H1 (cell line): ENCODE measurements around the gene HES5. TPM values are rescaled to one million over a fixed set of nuclear protein-coding genes. Genes with fewer than 3 reads are reported as not detected.

Experiments used
- CTCF ChIA-PET: fragments of 300-600 bp; sonication (Branson Sonifier 250); formaldehyde crosslinking; loops from one replicate; lab custom pipeline; 2021; ENCODE audit not compliant: partially characterized antibody; lab: Charles Lee
- POLR2A ChIA-PET: fragments of 300-600 bp; sonication (Branson Sonifier 250); formaldehyde crosslinking; loops from one replicate; lab custom pipeline; 2021; ENCODE audit warnings: inconsistent platforms; ENCODE audit not compliant: partially characterized antibody; lab: Charles Lee
- DNase-seq, 2 experiments: peaks; one replicate each; pipeline versions ENCODE4 v3.0.0 to v3.0.0-alpha.2; 2010 to 2022; ENCODE audit warnings: low spot score in 2 of 2, low read depth in 1 of 2, mixed read lengths in 1 of 2
- FAIRE-seq: peaks from 2 replicates; lab custom pipeline; 2011; peaks lifted over from hg19 to GRCh38; lab: Jason Lieb, UNC
- H2AFZ ChIP-seq: 2 replicates; pipeline ENCODE4 v1.8.1; 2012; ENCODE audit warnings: low read length, inconsistent platforms
- H2AK5ac ChIP-seq: 2 replicates; pipeline ENCODE4 v1.6.1; 2013; ENCODE audit warnings: low read depth, low read length
- H2BK120ac ChIP-seq: replicated peaks from 2 replicates; pipeline ENCODE3; 2013; ENCODE audit warnings: low read depth, low read length, inconsistent platforms
- H2BK12ac ChIP-seq: 2 replicates; pipeline ENCODE4 v1.6.1; 2013; ENCODE audit warnings: low read depth, low read length
- H2BK15ac ChIP-seq: 2 replicates; pipeline ENCODE4 v1.6.1; 2013; ENCODE audit warnings: low read length
- H2BK20ac ChIP-seq: 2 replicates; pipeline ENCODE4 v1.6.1; 2013; ENCODE audit warnings: low read length
- H2BK5ac ChIP-seq: 2 replicates; pipeline ENCODE4 v1.6.1; 2013; ENCODE audit warnings: low read depth, low read length
- H3K14ac ChIP-seq: 2 replicates; pipeline ENCODE4 v1.6.1; 2013; ENCODE audit warnings: inconsistent platforms; ENCODE audit not compliant: insufficient read length
- H3K18ac ChIP-seq: 2 replicates; pipeline ENCODE4 v1.6.1; 2013; ENCODE audit warnings: low read length; ENCODE audit errors: extremely low read depth
- H3K23ac ChIP-seq: 2 replicates; pipeline ENCODE4 v1.6.1; 2013; ENCODE audit warnings: inconsistent platforms; ENCODE audit not compliant: insufficient read length
- H3K23me2 ChIP-seq: 2 replicates; pipeline ENCODE4 v1.6.1; 2013; ENCODE audit warnings: low read depth, low read length
- H3K27ac ChIP-seq: 2 replicates; pipeline ENCODE4 v1.6.1; 2011; ENCODE audit warnings: low read depth, low read length, inconsistent platforms
- H3K27me3 ChIP-seq, 4 experiments: replicated peaks in 1 of 4; 1 replicate in 1 of 4; 2 replicates in 3 of 4; pipeline versions ENCODE4 v1.6.1 to v1.8.1; 2011 to 2013; ENCODE audit warnings: low read length in 3 of 4, mild to moderate bottlenecking in 3 of 4, inconsistent platforms in 2 of 4, mixed read lengths in 2 of 4, moderate library complexity in 1 of 4; ENCODE audit not compliant: control insufficient read depth in 3 of 4, insufficient read depth in 3 of 4; ENCODE audit errors: extremely low read depth in 1 of 4
- H3K36me3 ChIP-seq, 4 experiments: 2 replicates each; pipeline versions ENCODE4 v1.6.1 to v1.8.1; 2011 to 2013; ENCODE audit warnings: mild to moderate bottlenecking in 4 of 4, low read length in 3 of 4, moderate library complexity in 2 of 4, control low read depth in 1 of 4, inconsistent platforms in 1 of 4; ENCODE audit not compliant: insufficient read depth in 4 of 4, control insufficient read depth in 2 of 4
- H3K4ac ChIP-seq: replicated peaks from 2 replicates; pipeline ENCODE3; 2013; ENCODE audit warnings: low read length, low read depth, mixed read lengths, inconsistent platforms; ENCODE audit not compliant: insufficient read length
- H3K4me1 ChIP-seq, 4 experiments: replicated peaks in 1 of 4; 1 replicate in 1 of 4; 2 replicates in 3 of 4; pipeline versions ENCODE4 v1.6.1 to v1.8.1; 2011 to 2013; ENCODE audit warnings: low read length in 3 of 4, inconsistent platforms in 2 of 4, mixed read lengths in 1 of 4; ENCODE audit not compliant: insufficient read depth in 4 of 4, control insufficient read depth in 3 of 4
- H3K4me2 ChIP-seq, 2 experiments: 2 replicates each; pipeline versions ENCODE4 v1.6.1 to v1.8.1; 2011 to 2013; ENCODE audit warnings: low read depth in 2 of 2, low read length in 2 of 2, control low read depth in 1 of 2, inconsistent platforms in 1 of 2, mild to moderate bottlenecking in 1 of 2; ENCODE audit not compliant: insufficient read depth in 1 of 2
- H3K4me3 ChIP-seq, 4 experiments: fragments of 200-600, 300-600 bp in 1 of 4; sonication (generic), shearing (Covaris generic), sonication (Bioruptor Twin) in 1 of 4; 2 replicates each; pipeline versions ENCODE4 v1.5.1 to v1.8.1; 2011 to 2016; ENCODE audit warnings: low read length in 4 of 4, low read depth in 3 of 4, control low read depth in 2 of 4, inconsistent platforms in 2 of 4, mild to moderate bottlenecking in 2 of 4, mixed read lengths in 1 of 4, moderate library complexity in 1 of 4; ENCODE audit not compliant: insufficient read depth in 2 of 4; ENCODE audit errors: extremely low read depth in 1 of 4
- H3K56ac ChIP-seq: replicated peaks from 2 replicates; pipeline ENCODE3; 2013; ENCODE audit warnings: low read depth, mild to moderate bottlenecking, mixed read lengths, low read length, inconsistent platforms; ENCODE audit not compliant: insufficient read length
- H3K79me1 ChIP-seq: 2 replicates; pipeline ENCODE4 v1.6.1; 2013; ENCODE audit warnings: low read depth, low read length, control low read depth
- H3K79me2 ChIP-seq, 2 experiments: 2 replicates each; pipeline versions ENCODE4 v1.6.1 to v1.8.1; 2012 to 2013; ENCODE audit warnings: low read length in 2 of 2, mild to moderate bottlenecking in 2 of 2, inconsistent platforms in 1 of 2; ENCODE audit not compliant: insufficient read depth in 2 of 2, control insufficient read depth in 1 of 2
- H3K9ac ChIP-seq, 4 experiments: replicated peaks in 1 of 4; 1 replicate in 1 of 4; 2 replicates in 3 of 4; pipeline versions ENCODE4 v1.6.1 to v1.8.1; 2011 to 2013; ENCODE audit warnings: low read depth in 3 of 4, low read length in 3 of 4, control low read depth in 2 of 4, mild to moderate bottlenecking in 2 of 4, moderate library complexity in 2 of 4, inconsistent platforms in 1 of 4; ENCODE audit errors: extremely low read depth in 1 of 4
- H3K9me3 ChIP-seq, 2 experiments: 2 replicates each; pipeline versions ENCODE4 v1.6.1 to v1.8.1; 2012 to 2013; ENCODE audit warnings: mild to moderate bottlenecking in 2 of 2, moderate library complexity in 2 of 2, control low read depth in 1 of 2, inconsistent platforms in 1 of 2, low read depth in 1 of 2, low read length in 1 of 2, mixed read lengths in 1 of 2; ENCODE audit not compliant: insufficient read depth in 2 of 2
- H4K20me1 ChIP-seq, 2 experiments: replicated peaks in 1 of 2; 2 replicates each; pipeline versions ENCODE3 to v1.8.1; 2011 to 2013; ENCODE audit warnings: inconsistent platforms in 2 of 2, low read length in 2 of 2, mild to moderate bottlenecking in 1 of 2; ENCODE audit not compliant: insufficient read depth in 2 of 2, control insufficient read depth in 1 of 2
- H4K5ac ChIP-seq: 2 replicates; pipeline ENCODE4 v1.6.1; 2013; ENCODE audit warnings: low read length, low read depth, mixed read lengths, inconsistent platforms; ENCODE audit not compliant: insufficient read length
- H4K8ac ChIP-seq: 2 replicates; pipeline ENCODE4 v1.8.0; 2013; ENCODE audit warnings: mild to moderate bottlenecking, moderate library complexity, low read length, inconsistent platforms; ENCODE audit not compliant: insufficient read depth; ENCODE audit errors: extremely low read depth
- H4K91ac ChIP-seq: replicated peaks from 2 replicates; pipeline ENCODE3; 2013; ENCODE audit warnings: low read length, mixed read lengths, inconsistent platforms; ENCODE audit not compliant: insufficient read length
- CHD1 ChIP-seq: IDR thresholded peaks from 2 replicates; pipeline ENCODE4 v1.6.1; 2012; ENCODE audit warnings: low read depth, low read length, improper control_type of control experiment
- CHD2 ChIP-seq: IDR thresholded peaks from 2 replicates; pipeline ENCODE4 v1.6.1; 2012; ENCODE audit warnings: low read length, improper control_type of control experiment
- HDAC2 ChIP-seq, 2 experiments: fragments of 300-600 bp in 1 of 2; sonication (generic) in 1 of 2; IDR thresholded peaks; 2 replicates each; pipeline ENCODE4 v1.6.1; 2011 to 2012; ENCODE audit warnings: low read depth in 2 of 2, low read length in 2 of 2, mild to moderate bottlenecking in 2 of 2, moderate library complexity in 2 of 2, borderline replicate concordance in 1 of 2, inconsistent platforms in 1 of 2
- PHF8 ChIP-seq: fragments of 200-600 bp; sonication (generic); conservative IDR thresholded peaks from 2 replicates; pipeline ENCODE4 v1.7.1; 2012; ENCODE audit warnings: low read depth, mild to moderate bottlenecking, inconsistent platforms, low read length, moderate library complexity
- POLR2AphosphoS5 ChIP-seq: IDR thresholded peaks from 2 replicates; pipeline ENCODE4 v1.6.1; 2011; ENCODE audit warnings: low read depth, low read length
- SP1 ChIP-seq: IDR thresholded peaks from 2 replicates; pipeline ENCODE4 v1.6.1; 2011; ENCODE audit warnings: low read depth, low read length
- SP2 ChIP-seq: IDR thresholded peaks from 2 replicates; pipeline ENCODE4 v1.6.1; 2012; ENCODE audit warnings: mild to moderate bottlenecking, low read length, inconsistent platforms
- SUZ12 ChIP-seq: fragments of 200-600 bp; sonication (generic); IDR thresholded peaks from 2 replicates; pipeline ENCODE4 v1.6.1; 2012; ENCODE audit warnings: mild to moderate bottlenecking, inconsistent platforms, low read length, moderate library complexity, mixed read lengths
- TCF12 ChIP-seq: IDR thresholded peaks from 2 replicates; pipeline ENCODE4 v1.6.1; 2011; ENCODE audit warnings: low read depth, mild to moderate bottlenecking, low read length
- TEAD4 ChIP-seq: IDR thresholded peaks from 2 replicates; pipeline ENCODE4 v1.6.1; 2012; ENCODE audit warnings: low read depth, low read length, inconsistent platforms, mixed read lengths
- USF2 ChIP-seq: IDR thresholded peaks from 2 replicates; pipeline ENCODE4 v1.6.1; 2011; ENCODE audit warnings: low read length, improper control_type of control experiment
- WGBS, 2 experiments: shearing (Covaris generic) in 1 of 2; methylation state at CpG; one replicate each; pipeline versions ENCODE4 v1.1.6 to v1.1.7; 2013 to 2015; ENCODE audit warnings: low lambda C conversion rate in 2 of 2, mixed read lengths in 2 of 2, inconsistent platforms in 1 of 2, low coverage in 1 of 2, missing lambda C conversion rate in 1 of 2; ENCODE audit not compliant: insufficient replicate concordance in 2 of 2, insufficient coverage in 1 of 2, insufficient read length in 1 of 2; ENCODE audit errors: extremely low coverage in 1 of 2, missing lambda C conversion rate in 1 of 2; 5-methylcytosine and 5-hydroxymethylcytosine counted together
- polyA plus RNA-seq, 7 experiments: library from polyadenylated mRNA; depleted of rRNA in 3 of 7; stranded (reverse) in 5 of 7; unstranded in 2 of 7; fragments of >200 nt in 5 of 7; fragments of 200-250 nt in 2 of 7; gene quantifications; 1 replicate in 5 of 7; 2 replicates in 1 of 7; 4 replicates in 1 of 7; pipeline versions ENCODE4 v1.2.1 to v1.2.3, GENCODE V29; 2011 to 2013; ENCODE audit warnings: missing spikeins in 2 of 7, mixed read lengths in 2 of 7
- total RNA-seq: library from RNA; stranded (reverse); fragmentation: NEBNext Ultra II Directional; extraction: Animal tissue kit (Norgen Biotek cat#: 25700); gene quantifications from 2 replicates; pipeline ENCODE4 v1.2.1, GENCODE V29; 2021

The HES5 gene
- total and polyA plus RNA-seq, 2 of the 8 experiments (the other 6 are each of a cell fraction or from before 2014, with no cell fraction given), result 0.22 TPM; not detected in 1

- Histone ChIP-seq H3K9ac (no peak overlapping the region), H3K9me3 (no peaks in the 10 kb centered on the region), H2AK5ac (no peak overlapping the region), H2BK20ac (no peak overlapping the region), H3K4ac (no peak overlapping the region), H2BK5ac (no peak overlapping the region), H4K8ac (no peak overlapping the region; the same call in 1 of the 2 replicates), H3K23ac (no peak overlapping the region), H2AFZ (no peak overlapping the region), H3K27ac (no peak overlapping the region), H3K36me3 (no peaks in the 10 kb centered on the region), H4K20me1 (peaks cover 0 to 4% of the 10 kb centered on the region in 2 experiments), H2BK120ac (no peak overlapping the region), H3K4me1 (no peaks in the 10 kb centered on the region), H3K79me2 (no peaks in the 10 kb centered on the region), H2BK15ac (no peak overlapping the region), H3K4me3 (no peak overlapping the region), H3K27me3 (peaks cover 0 to 11% (median 3%) of the 10 kb centered on the region in 4 experiments; a peak in 3 of 7 replicates), H4K5ac (no peak overlapping the region), H4K91ac (no peak overlapping the region), H3K18ac (no peak overlapping the region), H3K23me2 (no peaks in the 10 kb centered on the region), H3K4me2 (no peak overlapping the region)
- DNase-seq, result no peak
- POLR2A ChIA-PET, result interaction anchor here (0.7 to 0.9 kb wide), 3 partner anchors 11 to 89 kb away, joined by 3 read pairs; no protein-coding TSS in a partner anchor
- FAIRE-seq, result no peak
- no peak for TF ChIP-seq SP2
- TF ChIP-seq HDAC2 (IDR thresholded peaks at IDR 0.05; ENCODE audit: borderline replicate concordance in 1 of 2, low read depth in 2 of 2, low read length in 2 of 2), result no peak
- TF ChIP-seq CHD2, result no peak
- no peak for TF ChIP-seq SP1
- TF ChIP-seq TCF12, result no peak
- no peak for TF ChIP-seq SUZ12
- no peak for TF ChIP-seq TEAD4
- no peak for TF ChIP-seq USF2
- no peak for TF ChIP-seq CHD1
- TF ChIP-seq PHF8, result no peak
- no peak for TF ChIP-seq POLR2AphosphoS5
- TF ChIP-seq, all 59 proteins: peak for 0
- CTCF ChIA-PET, result interaction anchor here (0.9 to 1.1 kb wide), 2 partner anchors 19 to 70 kb away, joined by 3 read pairs; no protein-coding TSS in a partner anchor
- H2BK12ac ChIP-seq, result no peak overlapping the region
- H3K14ac ChIP-seq, result no peak overlapping the region
- no peaks in the 10 kb centered on the region for H3K79me1 ChIP-seq
- 94% methylated on average over 23 of the region's 26 CpGs; no CpG with 5 or more reads in 1 of the 2 experiments for WGBS, 2 experiments
- no peak overlapping the region for H3K56ac ChIP-seq
Measured at GRCh38 chr1:2496746-2497145, 33.3 kb downstream of the HES5 start.
